ENCODE measurements around the gene SLC66A2.

The SLC66A2 gene

DNA sequence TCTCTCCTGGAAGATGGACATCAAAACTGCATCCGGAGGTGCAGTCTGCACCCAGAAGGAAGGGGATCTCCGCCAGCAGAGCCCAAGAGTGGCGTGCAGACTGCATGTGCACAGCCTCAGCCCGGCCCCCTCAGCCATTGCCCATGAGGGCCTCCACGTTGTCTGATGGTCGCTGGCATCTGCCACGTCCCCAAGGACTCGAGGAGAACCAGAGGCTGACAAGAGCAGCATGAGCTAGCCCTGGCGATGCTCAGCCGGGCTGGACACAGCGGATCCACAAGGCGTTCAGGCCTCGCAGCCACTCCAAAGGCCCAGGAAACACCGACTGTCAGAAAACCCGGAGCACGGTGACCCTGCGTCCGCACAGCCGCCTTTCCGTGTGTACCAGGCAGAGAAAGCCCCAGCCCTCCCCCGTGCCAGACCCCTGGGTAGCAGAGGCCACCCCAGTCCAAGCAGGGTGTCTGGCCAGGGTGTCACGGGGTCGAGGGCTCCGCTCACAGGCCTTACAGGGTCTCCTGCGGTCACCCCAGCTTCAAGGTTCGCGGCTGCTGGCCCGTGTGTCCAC lies 48.3 kb downstream of the SLC66A2 start:
- DNase-seq (ENCODE audit: low read depth in 2 of 2), result no peak

DNA sequence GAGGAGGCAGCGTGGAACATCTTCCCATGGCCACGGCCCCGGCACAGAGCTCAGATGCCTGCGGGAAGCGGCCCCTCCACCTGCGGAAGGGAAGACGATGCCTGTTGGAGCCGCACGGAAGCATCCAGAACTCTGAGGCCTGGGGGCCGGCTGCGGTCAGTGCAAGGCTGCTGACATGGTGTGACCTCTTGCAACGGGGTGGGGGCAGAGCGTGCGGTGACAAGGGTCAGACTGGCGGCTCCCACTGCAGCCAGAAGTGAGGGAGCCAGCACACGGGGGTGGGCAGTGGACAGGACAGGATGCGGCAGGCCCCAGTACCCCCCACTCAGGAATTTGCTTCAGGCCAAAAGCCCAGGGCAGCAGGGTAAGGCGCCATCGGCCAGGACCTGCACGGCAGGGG lies 48.8 kb downstream of the SLC66A2 start:
- no peak for DNase-seq (ENCODE audit: low read depth in 2 of 2)

GRCh38 chr18:79902075-79902474 lies 49.4 kb downstream of the SLC66A2 start:
- DNase-seq (ENCODE audit: low read depth in 2 of 2), result no peak

- DNase-seq (ENCODE audit: low read depth in 2 of 2), result no peak
These were observed 49.8 kb downstream of the SLC66A2 start for GRCh38 chr18:79901665-79902064.

DNA sequence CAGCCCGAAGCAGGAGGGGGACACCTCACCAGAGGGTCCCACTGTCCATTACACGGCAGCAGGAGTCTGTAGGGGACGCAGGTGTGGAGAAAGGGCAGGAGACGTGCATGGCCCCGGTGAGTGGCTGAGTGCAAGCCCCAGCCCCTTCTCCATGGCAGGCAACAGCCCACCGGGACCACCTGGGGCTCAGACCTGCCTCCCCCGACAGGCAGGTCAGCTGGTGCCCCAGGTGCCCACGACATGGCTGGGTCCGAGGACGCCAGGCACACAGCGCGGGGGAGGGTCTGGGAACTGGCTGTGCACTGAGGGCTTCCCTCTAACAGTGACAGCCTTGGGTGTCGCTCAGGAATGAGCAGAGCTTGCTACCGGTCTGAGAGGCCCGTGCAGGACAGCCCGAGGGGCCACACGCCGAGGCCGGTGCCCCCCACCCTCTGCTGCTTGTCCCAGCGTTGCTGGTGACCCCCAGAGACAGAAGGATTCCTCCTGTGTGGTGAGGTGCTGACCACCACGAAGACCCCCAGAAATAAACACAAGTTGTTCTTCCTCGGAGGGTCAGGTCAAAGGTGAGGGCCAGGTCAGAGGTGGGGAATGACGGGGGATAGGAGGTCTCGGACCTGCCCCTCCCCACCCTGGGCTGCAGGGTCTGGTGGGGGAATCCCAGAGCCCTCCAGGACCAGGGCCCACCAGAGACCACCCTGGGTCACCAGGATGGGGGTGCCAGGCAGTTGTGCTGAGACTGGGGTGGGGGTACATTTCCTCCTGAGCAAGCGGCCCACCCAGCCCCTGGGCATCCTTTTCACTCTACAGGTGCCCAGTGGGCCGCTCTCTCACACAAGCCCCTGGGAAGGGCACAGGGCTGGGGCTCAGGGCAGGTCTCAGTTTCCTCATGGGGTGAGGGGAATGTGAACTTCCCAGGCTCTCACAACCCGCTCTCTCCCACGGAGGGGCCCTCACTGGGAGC lies 50.6 kb downstream of the SLC66A2 start:
- DNase-seq (ENCODE audit: low read depth in 2 of 2), result no peak

- no peak for DNase-seq (ENCODE audit: low read depth in 2 of 2)
These were observed 51.6 kb downstream of the SLC66A2 start for GRCh38 chr18:79899609-79900445.

GRCh38 chr18:79898952-79899608 lies 52.4 kb downstream of the SLC66A2 start:
- DNase-seq (ENCODE audit: low read depth in 2 of 2), result no peak

- no peak for DNase-seq (ENCODE audit: low read depth in 2 of 2)
These were observed 53.4 kb downstream of the SLC66A2 start for GRCh38 chr18:79897940-79898625.

DNA sequence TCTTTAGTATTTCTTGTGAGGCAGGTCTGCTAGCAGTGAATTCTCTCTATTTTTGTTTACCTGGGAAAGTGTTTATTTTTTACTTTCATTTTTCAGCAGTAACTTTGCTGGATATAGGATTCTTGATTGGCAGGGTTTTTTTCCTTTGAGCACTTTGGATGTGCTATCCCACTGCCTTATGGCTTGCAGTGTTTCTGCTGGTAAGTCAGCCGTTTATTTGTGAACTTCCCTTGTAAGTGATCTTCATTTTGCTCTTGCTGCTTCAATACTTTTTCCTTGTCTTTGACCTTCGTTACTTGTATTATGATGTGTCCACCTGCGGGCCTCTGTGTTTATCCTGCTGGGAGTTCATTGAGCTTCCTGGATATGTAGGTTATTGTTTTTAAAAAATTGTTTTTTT lies 54.7 kb downstream of the SLC66A2 start:
- no peak for DNase-seq (ENCODE audit: low read depth in 2 of 2)

GRCh38 chr18:79890674-79891073 lies 60.8 kb downstream of the SLC66A2 start:
- no peak for DNase-seq (ENCODE audit: low read depth in 2 of 2)

GRCh38 chr18:79889569-79889968 lies 61.9 kb downstream of the SLC66A2 start:
- DNase-seq (ENCODE audit: low read depth in 2 of 2), result no peak

GRCh38 chr18:79888016-79888415 lies 63.4 kb downstream of the SLC66A2 start:
- no peak for DNase-seq (ENCODE audit: low read depth in 2 of 2)

GRCh38 chr18:79887181-79888000 lies 64.1 kb downstream of the SLC66A2 start:
- DNase-seq (ENCODE audit: low read depth in 2 of 2), result no peak

DNA sequence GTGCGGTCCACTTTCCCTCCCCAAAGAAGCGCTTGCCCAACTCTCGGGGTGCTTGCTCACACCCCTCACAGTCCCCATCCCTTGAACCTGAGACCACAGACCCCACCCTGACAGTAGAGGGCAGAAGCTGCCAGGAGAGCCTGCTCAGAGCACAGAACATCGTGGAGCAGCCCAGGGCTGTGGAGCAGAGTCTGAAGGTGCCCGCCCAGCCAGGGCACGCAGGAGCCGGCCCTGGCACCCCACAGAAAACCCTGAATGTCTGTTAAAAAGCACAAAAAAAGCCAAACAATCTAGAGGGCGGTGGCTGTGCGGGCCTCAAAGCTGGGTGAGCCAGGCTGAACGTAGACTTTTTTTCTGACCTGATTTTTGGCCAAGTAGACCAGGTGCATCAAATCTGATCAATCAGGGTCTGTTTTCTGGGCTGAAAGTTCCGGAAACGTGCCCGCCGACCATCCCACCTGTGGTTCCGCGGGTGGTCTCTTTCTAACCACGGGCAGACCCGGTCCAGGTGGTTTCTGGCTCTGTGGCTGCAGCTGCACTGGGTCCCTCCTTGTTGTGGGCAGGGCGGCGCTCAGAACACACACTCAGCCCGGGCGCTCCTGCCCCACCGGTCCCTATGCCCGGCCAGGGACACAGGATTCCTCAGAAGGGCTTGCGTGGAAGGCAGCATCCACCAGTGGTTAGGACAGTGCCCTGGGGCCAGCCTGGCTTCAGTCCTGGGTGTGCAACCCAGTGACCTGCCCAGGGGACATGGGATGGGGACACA lies 66.3 kb downstream of the SLC66A2 start:
- no peak for DNase-seq (ENCODE audit: low read depth in 2 of 2)

DNA sequence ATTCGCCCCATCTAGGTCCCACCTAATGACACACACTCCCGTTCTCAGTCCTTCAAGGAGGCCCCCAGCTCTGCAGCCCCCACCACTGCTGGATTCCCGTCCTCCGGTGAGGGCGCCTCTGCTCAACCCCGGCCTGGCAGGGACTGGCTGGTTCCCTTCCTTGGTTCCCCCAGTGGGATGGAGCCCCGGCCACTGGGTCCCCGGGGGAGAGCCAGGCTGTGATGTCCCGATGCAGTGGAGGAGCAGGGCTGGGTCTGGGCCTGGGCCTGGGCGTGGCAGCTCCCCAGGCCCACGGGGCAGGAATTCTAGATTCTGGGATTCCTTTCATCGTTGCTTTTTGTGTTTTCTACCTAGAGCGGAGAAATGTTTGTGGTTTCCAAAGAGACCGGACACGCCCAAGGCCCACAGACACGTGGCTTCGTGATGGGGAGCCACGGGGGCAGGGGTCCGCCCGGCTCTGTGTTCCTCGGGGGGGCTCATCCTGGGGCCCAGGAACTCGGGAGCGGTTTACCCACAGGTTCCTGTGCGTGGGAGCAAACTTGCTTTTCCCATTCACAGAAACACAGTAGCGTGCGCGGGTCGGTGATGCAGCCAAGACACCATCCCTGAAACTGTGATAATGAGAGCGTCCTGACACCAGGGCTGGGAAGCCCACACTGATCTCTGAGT lies 67.0 kb downstream of the SLC66A2 start:
- no peak for DNase-seq (ENCODE audit: low read depth in 2 of 2)

DNA sequence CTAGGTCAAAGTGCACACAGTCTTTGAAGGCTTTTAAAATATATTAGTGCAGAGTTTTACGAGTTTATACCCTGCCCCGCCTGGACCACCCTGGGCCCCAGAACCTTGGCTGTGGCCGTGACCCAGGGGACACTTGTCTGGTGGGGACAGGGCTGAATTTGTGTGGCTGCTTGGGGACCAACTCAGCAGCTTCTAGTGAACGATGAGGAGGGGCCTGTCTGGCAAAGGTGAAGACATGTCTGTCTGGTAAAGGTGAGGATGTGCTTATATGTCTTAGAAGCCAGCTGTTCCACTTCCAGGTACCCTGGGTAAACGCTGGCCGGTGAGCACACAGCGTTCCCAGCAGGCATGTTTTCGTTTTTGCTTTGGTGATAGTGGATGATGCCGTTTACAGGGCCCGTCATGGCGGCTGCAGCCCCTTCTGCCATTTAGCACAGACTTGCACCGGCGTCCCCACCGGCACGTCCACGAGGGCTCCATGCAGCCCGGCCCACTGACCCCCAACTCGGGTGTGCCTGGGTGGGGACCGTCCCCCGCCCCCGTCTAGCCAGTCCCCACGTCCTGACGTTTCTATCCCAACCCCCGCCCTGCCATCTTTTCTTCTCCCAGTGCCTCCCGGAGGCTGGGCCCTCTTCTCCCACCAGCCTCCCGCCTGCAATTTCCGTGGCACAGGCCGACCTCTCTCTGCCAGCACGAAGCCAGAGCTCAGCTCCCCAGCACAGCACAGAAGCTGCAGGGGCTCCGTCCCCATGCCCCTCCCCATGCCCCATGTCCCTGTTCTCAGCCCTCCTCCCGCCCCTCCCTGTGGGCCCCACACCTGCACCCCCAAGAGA lies 67.8 kb downstream of the SLC66A2 start:
- no peak for DNase-seq (ENCODE audit: low read depth in 2 of 2)

- no peak for DNase-seq (ENCODE audit: low read depth in 2 of 2)
These were observed 68.8 kb downstream of the SLC66A2 start for GRCh38 chr18:79882522-79883241.

All from fibroblast of skin of left biceps (primary cell).